GM23338 (cell line): ENCODE data around the gene CDK14. TPM values are rescaled to one million over a fixed set of nuclear protein-coding genes. Genes with fewer than 3 reads are reported as not detected.

Source experiments
- ATAC-seq: fragments of 200-7000 bp; cut with Tn5 transposase; 3 replicates; pipeline ENCODE4 v1.9.1; 2020
- DNase-seq: peaks from one replicate; pipeline ENCODE4 v3.0.0-alpha.2; 2015; ENCODE audit warnings: low spot score
- H2AFZ ChIP-seq: fragments of 200-600 bp; sonication (generic); 2 replicates; pipeline ENCODE4 v1.8.0; 2016; ENCODE audit warnings: antibody characterized with exemption, mild to moderate bottlenecking, moderate library complexity
- H3F3A ChIP-seq: fragments of 200-600 bp; sonication (generic); replicated peaks from 2 replicates; pipeline ENCODE4 v1.8.0; 2017; ENCODE audit warnings: antibody characterized with exemption, mixed run types, low read depth
- H3K27ac ChIP-seq: fragments of 200-600 bp; sonication (generic); 2 replicates; pipeline ENCODE4 v1.6.1; 2016; ENCODE audit warnings: low read depth
- H3K27me3 ChIP-seq: fragments of 200-600 bp; sonication (generic); 2 replicates; pipeline ENCODE4 v1.8.0; 2016; ENCODE audit warnings: mild to moderate bottlenecking, mixed run types, moderate library complexity; ENCODE audit not compliant: insufficient read depth
- H3K36me3 ChIP-seq: fragments of 200-600 bp; sonication (generic); 2 replicates; pipeline ENCODE4 v1.8.0; 2016; ENCODE audit warnings: mild to moderate bottlenecking; ENCODE audit not compliant: insufficient read depth
- H3K4me1 ChIP-seq: fragments of 200-600 bp; sonication (generic); 2 replicates; pipeline ENCODE4 v1.8.0; 2016; ENCODE audit warnings: mild to moderate bottlenecking, moderate library complexity; ENCODE audit not compliant: insufficient read depth
- H3K4me2 ChIP-seq: fragments of 200-600 bp; sonication (generic); 2 replicates; pipeline ENCODE4 v1.7.1; 2017; ENCODE audit warnings: mixed run types
- H3K4me3 ChIP-seq: fragments of 200-600 bp; sonication (generic); 2 replicates; pipeline ENCODE4 v1.6.1; 2016; ENCODE audit warnings: mixed run types
- H3K79me2 ChIP-seq: fragments of 200-600 bp; sonication (generic); replicated peaks from 2 replicates; pipeline ENCODE4 v1.8.0; 2017; ENCODE audit warnings: mild to moderate bottlenecking; ENCODE audit not compliant: insufficient read depth
- H3K9me2 ChIP-seq: fragments of 200-600 bp; sonication (generic); 2 replicates; pipeline ENCODE4 v1.8.0; 2017; ENCODE audit not compliant: insufficient read depth
- H4K20me1 ChIP-seq: fragments of 200-600 bp; sonication (generic); replicated peaks from 2 replicates; pipeline ENCODE4 v1.8.0; 2017; ENCODE audit warnings: mild to moderate bottlenecking; ENCODE audit not compliant: insufficient read depth
- H3K27ac Mint-ChIP-seq: 2 replicates; pipeline ENCODE4 v1.8.0; 2020; ENCODE audit warnings: inconsistent platforms, mild to moderate bottlenecking, moderate library complexity, mixed read lengths
- H3K27me3 Mint-ChIP-seq: 3 replicates; pipeline ENCODE4 v1.8.0; 2022; ENCODE audit warnings: low read depth, mild to moderate bottlenecking, moderate library complexity, mixed read lengths, inconsistent platforms; ENCODE audit not compliant: insufficient read depth, poor library complexity
- H3K36me3 Mint-ChIP-seq: 3 replicates; pipeline ENCODE4 v1.8.0; 2021; ENCODE audit warnings: low read depth, mild to moderate bottlenecking, inconsistent platforms, moderate library complexity, mixed read lengths
- H3K4me1 Mint-ChIP-seq: 3 replicates; pipeline ENCODE4 v1.8.0; 2020; ENCODE audit warnings: mild to moderate bottlenecking, inconsistent platforms, mixed read lengths
- H3K4me3 Mint-ChIP-seq: 3 replicates; pipeline ENCODE4 v1.8.0; 2021; ENCODE audit warnings: moderate library complexity, mild to moderate bottlenecking, inconsistent platforms, mixed read lengths
- H3K9me3 Mint-ChIP-seq: 3 replicates; pipeline ENCODE4 v1.8.0; 2020; ENCODE audit warnings: moderate library complexity, mild to moderate bottlenecking, inconsistent platforms, mixed read lengths
- CREB1 ChIP-seq: fragments of 250-450 bp; sonication (Bioruptor Pico); IDR thresholded peaks from 2 replicates; pipeline ENCODE4 v1.5.0; 2020; ENCODE audit warnings: low read depth, mild to moderate bottlenecking, moderate library complexity
- EZH2 ChIP-seq: fragments of 200-600 bp; sonication (generic); IDR thresholded peaks from one replicate; pipeline ENCODE4 v1.8.0; 2017; ENCODE audit warnings: antibody characterized with exemption, mild to moderate bottlenecking, low read depth; ENCODE audit not compliant: unreplicated experiment
- EZH2phosphoT487 ChIP-seq: fragments of 200-600 bp; sonication (generic); IDR thresholded peaks from one replicate; pipeline ENCODE4 v1.8.1; 2018; ENCODE audit warnings: antibody characterized with exemption; ENCODE audit not compliant: unreplicated experiment
- JUNB ChIP-seq: IDR thresholded peaks from one replicate; pipeline ENCODE4 v1.6.1; 2016; ENCODE audit warnings: antibody characterized with exemption; ENCODE audit not compliant: unreplicated experiment
- NANOG ChIP-seq: IDR thresholded peaks from 2 replicates; pipeline ENCODE4 v1.6.1; 2016; ENCODE audit warnings: antibody characterized with exemption, borderline replicate concordance
- POLR2AphosphoS5 ChIP-seq: IDR thresholded peaks from 2 replicates; pipeline ENCODE4 v1.6.1; 2016; ENCODE audit warnings: antibody characterized with exemption, low read depth
- STAT1 ChIP-seq: IDR thresholded peaks from one replicate; pipeline ENCODE4 v1.6.1; 2016; ENCODE audit warnings: antibody characterized with exemption; ENCODE audit not compliant: unreplicated experiment
- ZNF114 ChIP-seq: fragments of 250-450 bp; sonication (Bioruptor Pico); IDR thresholded peaks from 2 replicates; pipeline ENCODE4 v1.5.0; 2020; ENCODE audit warnings: mild to moderate bottlenecking, moderate library complexity
- ZNF331 ChIP-seq: fragments of 250-450 bp; sonication (Bioruptor Pico); IDR thresholded peaks from 2 replicates; pipeline ENCODE4 v1.5.0; 2020; ENCODE audit warnings: low read depth, mild to moderate bottlenecking, moderate library complexity
- polyA plus RNA-seq: library from polyadenylated mRNA; unstranded; fragments of >200 nt; fragmentation: Nextera tagmentation; extraction: Ambion mirVana; gene quantifications from 2 replicates; pipeline ENCODE4 v1.2.1, GENCODE V29; 2016
- total RNA-seq: library from RNA; depleted of rRNA; stranded (reverse); fragments of >200 nt; shearing (Covaris generic); gene quantifications from 2 replicates; pipeline ENCODE4 v1.2.3, GENCODE V29; 2014
- TF ChIP-seq, protein P1 (sequence below): IDR thresholded peaks from 2 replicates; pipeline ENCODE4 v1.6.1; 2016; ENCODE audit warnings: antibody characterized with exemption
- TF ChIP-seq, protein P2 (sequence below), 2 experiments: fragments of 200-600 bp in 1 of 2; sonication (generic) in 1 of 2; conservative IDR thresholded peaks; 2 replicates each; pipeline versions ENCODE4 v1.5.1 to v1.6.1; 2016 to 2017; ENCODE audit warnings: antibody characterized with exemption in 2 of 2, low read depth in 2 of 2, mild to moderate bottlenecking in 2 of 2, moderate library complexity in 1 of 2
- TF ChIP-seq, protein P3 (sequence below): IDR thresholded peaks from one replicate; pipeline ENCODE4 v1.6.1; 2018; ENCODE audit warnings: antibody characterized with exemption; ENCODE audit not compliant: unreplicated experiment

The CDK14 gene
- total and polyA plus RNA-seq, 2 experiments from 2014 or later, result 11.2 to 24.0 TPM

DNA sequence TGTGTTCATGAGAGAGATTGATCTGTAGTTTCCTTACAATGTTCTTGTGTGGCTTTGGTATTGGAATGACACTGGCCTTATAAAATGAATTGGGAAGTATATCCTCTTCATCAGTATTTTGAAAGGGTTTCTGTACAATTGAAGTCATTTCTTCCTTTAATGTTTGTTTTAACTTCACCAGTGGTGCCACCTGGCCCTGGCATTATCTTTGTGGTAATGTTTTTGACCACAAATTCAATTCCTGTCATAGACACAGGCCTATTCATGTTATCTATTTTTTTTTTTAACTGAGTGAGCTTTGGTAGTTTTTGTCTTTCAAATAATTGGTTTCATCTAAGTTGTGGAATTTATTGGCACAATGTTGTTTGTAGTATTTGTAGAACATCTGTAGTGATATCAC lies 127.7 kb downstream of the CDK14 start (continued):
- TF ChIP-seq, protein P1, sequence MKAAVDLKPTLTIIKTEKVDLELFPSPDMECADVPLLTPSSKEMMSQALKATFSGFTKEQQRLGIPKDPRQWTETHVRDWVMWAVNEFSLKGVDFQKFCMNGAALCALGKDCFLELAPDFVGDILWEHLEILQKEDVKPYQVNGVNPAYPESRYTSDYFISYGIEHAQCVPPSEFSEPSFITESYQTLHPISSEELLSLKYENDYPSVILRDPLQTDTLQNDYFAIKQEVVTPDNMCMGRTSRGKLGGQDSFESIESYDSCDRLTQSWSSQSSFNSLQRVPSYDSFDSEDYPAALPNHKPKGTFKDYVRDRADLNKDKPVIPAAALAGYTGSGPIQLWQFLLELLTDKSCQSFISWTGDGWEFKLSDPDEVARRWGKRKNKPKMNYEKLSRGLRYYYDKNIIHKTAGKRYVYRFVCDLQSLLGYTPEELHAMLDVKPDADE, result no peak
- no peak for TF ChIP-seq ZNF114
- TF ChIP-seq ZNF331, result no peak
- no peak for TF ChIP-seq NANOG
- TF ChIP-seq POLR2AphosphoS5, result no peak
- TF ChIP-seq, protein P2, sequence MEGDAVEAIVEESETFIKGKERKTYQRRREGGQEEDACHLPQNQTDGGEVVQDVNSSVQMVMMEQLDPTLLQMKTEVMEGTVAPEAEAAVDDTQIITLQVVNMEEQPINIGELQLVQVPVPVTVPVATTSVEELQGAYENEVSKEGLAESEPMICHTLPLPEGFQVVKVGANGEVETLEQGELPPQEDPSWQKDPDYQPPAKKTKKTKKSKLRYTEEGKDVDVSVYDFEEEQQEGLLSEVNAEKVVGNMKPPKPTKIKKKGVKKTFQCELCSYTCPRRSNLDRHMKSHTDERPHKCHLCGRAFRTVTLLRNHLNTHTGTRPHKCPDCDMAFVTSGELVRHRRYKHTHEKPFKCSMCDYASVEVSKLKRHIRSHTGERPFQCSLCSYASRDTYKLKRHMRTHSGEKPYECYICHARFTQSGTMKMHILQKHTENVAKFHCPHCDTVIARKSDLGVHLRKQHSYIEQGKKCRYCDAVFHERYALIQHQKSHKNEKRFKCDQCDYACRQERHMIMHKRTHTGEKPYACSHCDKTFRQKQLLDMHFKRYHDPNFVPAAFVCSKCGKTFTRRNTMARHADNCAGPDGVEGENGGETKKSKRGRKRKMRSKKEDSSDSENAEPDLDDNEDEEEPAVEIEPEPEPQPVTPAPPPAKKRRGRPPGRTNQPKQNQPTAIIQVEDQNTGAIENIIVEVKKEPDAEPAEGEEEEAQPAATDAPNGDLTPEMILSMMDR (conservative IDR thresholded peaks at IDR 0.05; ENCODE audit: low read depth in 2 of 2), result no peak
- TF ChIP-seq CREB1 (CRISPR knock-in tag), result no peak
- TF ChIP-seq EZH2phosphoT487, result no peak
- no peak for TF ChIP-seq EZH2
- TF ChIP-seq STAT1, result no peak

DNA sequence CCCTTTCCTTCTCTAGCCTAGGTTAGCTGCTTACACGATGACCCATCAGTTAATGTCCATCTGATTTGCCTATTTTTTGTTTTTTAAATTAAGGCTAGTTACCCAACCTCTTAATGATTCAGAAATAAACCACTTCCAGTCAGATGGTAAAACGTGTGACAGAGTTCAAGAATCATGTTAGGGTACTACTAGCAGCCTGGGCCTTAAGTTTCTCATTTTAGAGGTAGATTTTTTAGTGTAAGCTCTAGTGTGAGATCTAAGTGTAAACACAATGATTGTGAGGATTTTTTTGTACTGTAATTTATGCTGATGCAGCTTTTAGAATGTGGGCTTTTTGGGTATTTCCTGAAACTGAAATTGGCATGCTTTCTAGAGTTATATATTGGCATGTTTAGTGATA lies 130.0 kb downstream of the CDK14 start:
- no peak for TF ChIP-seq CREB1 (CRISPR knock-in tag)
- no peak for TF ChIP-seq ZNF331
- no peak for TF ChIP-seq JUNB
- no peak for TF ChIP-seq EZH2
- TF ChIP-seq, protein P2 (conservative IDR thresholded peaks at IDR 0.05; ENCODE audit: low read depth in 2 of 2), result no peak
- no peak for TF ChIP-seq EZH2phosphoT487
- TF ChIP-seq POLR2AphosphoS5, result no peak
- no peak for TF ChIP-seq ZNF114
- TF ChIP-seq, protein P3, sequence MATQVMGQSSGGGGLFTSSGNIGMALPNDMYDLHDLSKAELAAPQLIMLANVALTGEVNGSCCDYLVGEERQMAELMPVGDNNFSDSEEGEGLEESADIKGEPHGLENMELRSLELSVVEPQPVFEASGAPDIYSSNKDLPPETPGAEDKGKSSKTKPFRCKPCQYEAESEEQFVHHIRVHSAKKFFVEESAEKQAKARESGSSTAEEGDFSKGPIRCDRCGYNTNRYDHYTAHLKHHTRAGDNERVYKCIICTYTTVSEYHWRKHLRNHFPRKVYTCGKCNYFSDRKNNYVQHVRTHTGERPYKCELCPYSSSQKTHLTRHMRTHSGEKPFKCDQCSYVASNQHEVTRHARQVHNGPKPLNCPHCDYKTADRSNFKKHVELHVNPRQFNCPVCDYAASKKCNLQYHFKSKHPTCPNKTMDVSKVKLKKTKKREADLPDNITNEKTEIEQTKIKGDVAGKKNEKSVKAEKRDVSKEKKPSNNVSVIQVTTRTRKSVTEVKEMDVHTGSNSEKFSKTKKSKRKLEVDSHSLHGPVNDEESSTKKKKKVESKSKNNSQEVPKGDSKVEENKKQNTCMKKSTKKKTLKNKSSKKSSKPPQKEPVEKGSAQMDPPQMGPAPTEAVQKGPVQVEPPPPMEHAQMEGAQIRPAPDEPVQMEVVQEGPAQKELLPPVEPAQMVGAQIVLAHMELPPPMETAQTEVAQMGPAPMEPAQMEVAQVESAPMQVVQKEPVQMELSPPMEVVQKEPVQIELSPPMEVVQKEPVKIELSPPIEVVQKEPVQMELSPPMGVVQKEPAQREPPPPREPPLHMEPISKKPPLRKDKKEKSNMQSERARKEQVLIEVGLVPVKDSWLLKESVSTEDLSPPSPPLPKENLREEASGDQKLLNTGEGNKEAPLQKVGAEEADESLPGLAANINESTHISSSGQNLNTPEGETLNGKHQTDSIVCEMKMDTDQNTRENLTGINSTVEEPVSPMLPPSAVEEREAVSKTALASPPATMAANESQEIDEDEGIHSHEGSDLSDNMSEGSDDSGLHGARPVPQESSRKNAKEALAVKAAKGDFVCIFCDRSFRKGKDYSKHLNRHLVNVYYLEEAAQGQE, result no peak
- peaks cover 14% of the 10 kb centered on the region for H3K36me3 Mint-ChIP-seq
- H4K20me1 ChIP-seq, result no peaks in the 10 kb centered on the region
- peaks cover 26% of the 10 kb centered on the region for H3K4me1 Mint-ChIP-seq
- H3K4me1 ChIP-seq, result peaks cover 18% of the 10 kb centered on the region
- peaks cover 14% of the 10 kb centered on the region; the same call in 1 of the 2 replicates for H3K79me2 ChIP-seq
- H3K4me3 Mint-ChIP-seq, result no peak overlapping the region
- H3K27ac Mint-ChIP-seq, result no peak overlapping the region
- H3F3A ChIP-seq, result no peaks in the 10 kb centered on the region
- peaks cover 12% of the 10 kb centered on the region for H3K9me3 Mint-ChIP-seq
- no peak overlapping the region for H2AFZ ChIP-seq
- H3K4me2 ChIP-seq, result no peak overlapping the region
- H3K27ac ChIP-seq, result no peak overlapping the region
- ATAC-seq (no peak), DNase-seq (no peak)
- H3K27me3 Mint-ChIP-seq, result no peaks in the 10 kb centered on the region
- no peaks in the 10 kb centered on the region for H3K36me3 ChIP-seq
- no peaks in the 10 kb centered on the region for H3K9me2 ChIP-seq
- no peak overlapping the region for H3K4me3 ChIP-seq
- H3K27me3 ChIP-seq, result no peaks in the 10 kb centered on the region
